Natural killer cell (primary cell): Measurements from ENCODE around the gene RNF186. TPM values are rescaled to one million over a fixed set of nuclear protein-coding genes. Genes with fewer than 3 reads are reported as not detected.

Experiments
- ATAC-seq, 3 donors: fragments of 150-1000 bp in 2 of 3; fragments of 200-7000 bp in 1 of 3; cut with Tn5 transposase; 1 replicate in 1 of 3; 2 replicates in 2 of 3; pipeline ENCODE4 v1.10.0; 2021; ENCODE audit warnings: mild to moderate bottlenecking in 2 of 3, moderate library complexity in 2 of 3
- DNase-seq, 2 donors: peaks; one replicate each; pipeline versions ENCODE4 v3.0.0 to v3.0.0-alpha.2; 2013 to 2021; ENCODE audit warnings: mixed read lengths in 1 of 2
- H3K27ac ChIP-seq: one replicate; pipeline ENCODE4 v1.5.1; 2013; ENCODE audit warnings: mild to moderate bottlenecking, low read length
- H3K27me3 ChIP-seq: one replicate; pipeline ENCODE4 v1.6.1; 2013; ENCODE audit warnings: low read length; ENCODE audit not compliant: control insufficient read depth, insufficient read depth
- H3K36me3 ChIP-seq: one replicate; pipeline ENCODE4 v1.6.1; 2013; ENCODE audit warnings: low read length; ENCODE audit not compliant: control insufficient read depth, insufficient read depth
- H3K4me1 ChIP-seq: one replicate; pipeline ENCODE4 v1.6.1; 2013; ENCODE audit warnings: low read length; ENCODE audit not compliant: control insufficient read depth, insufficient read depth
- H3K4me3 ChIP-seq: one replicate; pipeline ENCODE4 v1.5.1; 2013; ENCODE audit warnings: low read length
- H3K9me3 ChIP-seq: one replicate; pipeline ENCODE4 v1.6.1; 2013; ENCODE audit warnings: low read length; ENCODE audit not compliant: control insufficient read depth, insufficient read depth
- H3K27ac Mint-ChIP-seq, 2 donors: one replicate each; pipeline ENCODE4 v1.8.0; 2022; ENCODE audit warnings: mild to moderate bottlenecking in 2 of 2, mixed read lengths in 2 of 2, moderate library complexity in 1 of 2
- H3K27me3 Mint-ChIP-seq, 2 donors: one replicate each; pipeline ENCODE4 v1.8.0; 2022; ENCODE audit warnings: low read depth in 2 of 2, mixed read lengths in 2 of 2
- H3K36me3 Mint-ChIP-seq: one replicate; pipeline ENCODE4 v1.8.0; 2022; ENCODE audit warnings: mixed read lengths
- H3K4me1 Mint-ChIP-seq, 2 donors: one replicate each; pipeline ENCODE4 v1.8.0; 2022; ENCODE audit warnings: mixed read lengths in 2 of 2
- H3K4me3 Mint-ChIP-seq: one replicate; pipeline ENCODE4 v1.8.0; 2022; ENCODE audit warnings: mild to moderate bottlenecking, moderate library complexity, mixed read lengths
- H3K9me3 Mint-ChIP-seq, 2 donors: one replicate each; pipeline ENCODE4 v1.8.0; 2022; ENCODE audit warnings: mixed read lengths in 2 of 2
- CTCF ChIP-seq: fragments of 200-600 bp; IDR thresholded peaks from one replicate; pipeline ENCODE4 v1.8.0; 2022; ENCODE audit warnings: antibody characterized with exemption
- WGBS: methylation state at CpG from one replicate; pipeline ENCODE4 v1.1.7; 2013; ENCODE audit warnings: missing lambda C conversion rate; ENCODE audit not compliant: insufficient coverage; 5-methylcytosine and 5-hydroxymethylcytosine counted together
- intact Hi-C: fragments of 100-400 bp; cut with micrococcal nuclease; formaldehyde crosslinking; loops from one replicate; pipeline ENCODE4 v1.14.2; 2022
- total RNA-seq, 4 donors: library from RNA; stranded (reverse); fragments of 120-200 nt in 1 of 4; gene quantifications; one replicate each; pipeline versions ENCODE4 v1.2.3 to v1.2.4, GENCODE V29; 2013 to 2022

The RNF186 gene
- total RNA-seq, 3 donors from 2014 or later (not counting 1 experiment from before 2014, with no cell fraction given) = not detected

- Mint-ChIP-seq H3K4me3 (no peak overlapping the region), H3K36me3 (no peaks in the 10 kb centered on the region), H3K9me3 (no peaks in the 10 kb centered on the region), H3K27me3 (no peaks in the 10 kb centered on the region), H3K4me1 (no peaks in the 10 kb centered on the region), H3K27ac (no peak overlapping the region)
- Histone ChIP-seq H3K4me1 (no peaks in the 10 kb centered on the region), H3K36me3 (peaks cover 22% of the 10 kb centered on the region), H3K4me3 (no peak overlapping the region), H3K27me3 (no peaks in the 10 kb centered on the region), H3K27ac (no peak overlapping the region), H3K9me3 (no peaks in the 10 kb centered on the region)
- TF ChIP-seq CTCF = no peak
- 95% methylated on average over 5 of the region's 5 CpGs for WGBS
- intact Hi-C loops = no loop called here
- DNase-seq = no peak
- no peak for ATAC-seq
Measured at GRCh38 chr1:19776287-19776686, 38.8 kb downstream of the RNF186 start.

GRCh38 chr1:19775831-19776230 lies 39.3 kb downstream of the RNF186 start:
- no peak overlapping the region for H3K4me3 Mint-ChIP-seq
- H3K27me3 ChIP-seq = no peaks in the 10 kb centered on the region
- H3K4me3 ChIP-seq = no peak overlapping the region
- H3K27ac ChIP-seq = no peak overlapping the region
- H3K36me3 Mint-ChIP-seq = no peaks in the 10 kb centered on the region
- H3K27me3 Mint-ChIP-seq = no peaks in the 10 kb centered on the region
- no peak overlapping the region for H3K27ac Mint-ChIP-seq
- intact Hi-C loops = no loop called here
- H3K9me3 ChIP-seq = no peaks in the 10 kb centered on the region
- no peak for ATAC-seq
- H3K4me1 ChIP-seq = no peaks in the 10 kb centered on the region
- H3K9me3 Mint-ChIP-seq = no peaks in the 10 kb centered on the region
- H3K4me1 Mint-ChIP-seq = no peaks in the 10 kb centered on the region
- TF ChIP-seq CTCF = no peak
- peaks cover 22% of the 10 kb centered on the region for H3K36me3 ChIP-seq
- no peak for DNase-seq
- over 99% methylated on average over 9 of the region's 9 CpGs for WGBS

- Mint-ChIP-seq H3K27me3 (no peaks in the 10 kb centered on the region), H3K4me3 (no peak overlapping the region), H3K9me3 (no peaks in the 10 kb centered on the region), H3K36me3 (no peaks in the 10 kb centered on the region), H3K27ac (no peak overlapping the region), H3K4me1 (no peaks in the 10 kb centered on the region)
- ATAC-seq (no peak), DNase-seq (no peak)
- no peak overlapping the region for H3K4me3 ChIP-seq
- no peaks in the 10 kb centered on the region for H3K9me3 ChIP-seq
- no peak overlapping the region for H3K27ac ChIP-seq
- intact Hi-C loops = no loop called here
- H3K4me1 ChIP-seq = no peaks in the 10 kb centered on the region
- H3K36me3 ChIP-seq = peaks cover 25% of the 10 kb centered on the region
- no peak for TF ChIP-seq CTCF
- 97% methylated on average over 6 of the region's 6 CpGs for WGBS
- H3K27me3 ChIP-seq = no peaks in the 10 kb centered on the region
Measured at GRCh38 chr1:19775317-19775716, 39.8 kb downstream of the RNF186 start.

GRCh38 chr1:19774180-19774785 lies 40.8 kb downstream of the RNF186 start:
- Histone ChIP-seq H3K9me3 (no peaks in the 10 kb centered on the region), H3K27me3 (no peaks in the 10 kb centered on the region), H3K4me1 (no peaks in the 10 kb centered on the region), H3K4me3 (no peak overlapping the region), H3K36me3 (peaks cover 17% of the 10 kb centered on the region), H3K27ac (no peak overlapping the region)
- no peak overlapping the region for H3K27ac Mint-ChIP-seq
- no peaks in the 10 kb centered on the region for H3K27me3 Mint-ChIP-seq
- H3K4me1 Mint-ChIP-seq = no peaks in the 10 kb centered on the region
- TF ChIP-seq CTCF = no peak
- H3K36me3 Mint-ChIP-seq = no peaks in the 10 kb centered on the region
- H3K9me3 Mint-ChIP-seq = no peaks in the 10 kb centered on the region
- ATAC-seq = no peak
- no peak overlapping the region for H3K4me3 Mint-ChIP-seq
- intact Hi-C loops = no loop called here
- WGBS = 94% methylated on average over 4 of the region's 6 CpGs
- DNase-seq = no peak
